ENCODE results near the gene ENO1. TPM values are rescaled to one million over a fixed set of nuclear protein-coding genes. Genes with fewer than 3 reads are reported as not detected.

The ENO1 gene
- total RNA-seq = 1,000 to 10,000 TPM; 4,199 to 4,245 TPM

DNA sequence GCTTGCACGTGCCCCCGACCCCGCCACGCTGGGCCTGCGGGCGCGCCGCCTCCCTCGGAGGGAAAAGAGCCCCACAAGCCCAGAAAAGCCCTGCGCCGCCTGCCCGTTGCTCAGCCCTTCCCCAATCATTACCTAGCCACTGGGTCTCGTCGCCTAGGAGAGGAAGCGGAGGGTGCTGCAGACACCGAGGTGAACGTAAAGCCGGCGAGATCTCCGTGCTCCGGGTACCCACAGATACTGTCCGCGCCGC is at the start of gene ENO1:
Gene ENO1, minus strand, starts transcription at position 239 of the 250 bp plus-strand sequence. CDS start 3,778 bp downstream, outside the sequence.
- Mint-ChIP-seq H3K9me3 (no peaks in the 10 kb centered on the region), H3K36me3 (ENCODE audit: low read depth) (peaks cover 55% of the 10 kb centered on the region), H3K4me3 (peak within 1 kb of the TSS; percentile 90), H3K27ac (peak within 1 kb of the TSS; percentile 100), H3K27me3 (no peaks in the 10 kb centered on the region), H3K4me1 (ENCODE audit: low read depth) (peaks cover 27% of the 10 kb centered on the region)
- no peak for DNase-seq
- intact Hi-C loops (cut with micrococcal nuclease) = loop anchor here (2.0 to 10.0 kb wide), 2 partner anchors 20 to 46 kb away; no protein-coding TSS in a partner anchor
- POLR2A ChIA-PET = interaction anchor here (0.9 to 8.1 kb wide), 20 partner anchors 9 to 125 kb away, joined by 3 to 181 read pairs (median 8); partner anchors contain the start of gene CA6
- no peak for TF ChIP-seq CTCF (IDR thresholded peaks at IDR 0.05)
- CTCF ChIA-PET = interaction anchor here (0.6 to 5.2 kb wide), 4 partner anchors 19 to 778 kb away, joined by 3 to 35 read pairs (median 4); no protein-coding TSS in a partner anchor
- ATAC-seq = no peak

- no peaks in the 10 kb centered on the region for H3K27me3 Mint-ChIP-seq
- H3K36me3 Mint-ChIP-seq (ENCODE audit: low read depth) = peaks cover 12% of the 10 kb centered on the region
- intact Hi-C loops (cut with micrococcal nuclease) = loop anchor here (10.0 kb wide), 1 partner anchor 52 kb away; the partner anchor contains the start of gene ENO1
- H3K4me3 Mint-ChIP-seq = no peak overlapping the region
- H3K9me3 Mint-ChIP-seq = no peaks in the 10 kb centered on the region
- H3K27ac Mint-ChIP-seq = no peak overlapping the region
- peaks cover 16% of the 10 kb centered on the region for H3K4me1 Mint-ChIP-seq (ENCODE audit: low read depth)
- ChIA-PET POLR2A (interaction anchor here (1.0 to 14.5 kb wide), 8 partner anchors 9 to 62 kb away, joined by 3 to 199 read pairs (median 6); partner anchors contain the start of genes CA6 and ENO1), CTCF (interaction anchor here (0.8 to 2.3 kb wide), 7 partner anchors 8 to 78 kb away, joined by 3 to 10 read pairs (median 5); no protein-coding TSS in a partner anchor)
- DNase-seq = peak; percentile 58
- ATAC-seq = peak; percentile 32
- TF ChIP-seq CTCF (IDR thresholded peaks at IDR 0.05) = no peak
Measured at GRCh38 chr1:8926707-8927694, 48.5 kb upstream of the ENO1 start.

GRCh38 chr1:8925960-8926359 is 47.5 kb upstream of the ENO1 start:
- peaks cover 23% of the 10 kb centered on the region for H3K4me1 Mint-ChIP-seq (ENCODE audit: low read depth)
- intact Hi-C loops (cut with micrococcal nuclease) = loop anchor here (10.0 kb wide), 1 partner anchor 51 kb away; the partner anchor contains the start of gene ENO1
- H3K27me3 Mint-ChIP-seq = no peaks in the 10 kb centered on the region
- H3K4me3 Mint-ChIP-seq = no peak overlapping the region
- DNase-seq = no peak
- no peak overlapping the region for H3K27ac Mint-ChIP-seq
- peaks cover 3% of the 10 kb centered on the region for H3K9me3 Mint-ChIP-seq
- no peak for TF ChIP-seq CTCF (IDR thresholded peaks at IDR 0.05)
- ChIA-PET CTCF (interaction anchor here (1.3 to 2.5 kb wide), 6 partner anchors 12 to 79 kb away, joined by 3 to 11 read pairs (median 6); no protein-coding TSS in a partner anchor), POLR2A (interaction anchor here (1.1 to 14.5 kb wide), 9 partner anchors 8 to 65 kb away, joined by 3 to 199 read pairs (median 6); partner anchors contain the start of genes CA6 and ENO1)
- H3K36me3 Mint-ChIP-seq (ENCODE audit: low read depth) = peaks cover 9% of the 10 kb centered on the region
- ATAC-seq = peak; percentile 25

DNA sequence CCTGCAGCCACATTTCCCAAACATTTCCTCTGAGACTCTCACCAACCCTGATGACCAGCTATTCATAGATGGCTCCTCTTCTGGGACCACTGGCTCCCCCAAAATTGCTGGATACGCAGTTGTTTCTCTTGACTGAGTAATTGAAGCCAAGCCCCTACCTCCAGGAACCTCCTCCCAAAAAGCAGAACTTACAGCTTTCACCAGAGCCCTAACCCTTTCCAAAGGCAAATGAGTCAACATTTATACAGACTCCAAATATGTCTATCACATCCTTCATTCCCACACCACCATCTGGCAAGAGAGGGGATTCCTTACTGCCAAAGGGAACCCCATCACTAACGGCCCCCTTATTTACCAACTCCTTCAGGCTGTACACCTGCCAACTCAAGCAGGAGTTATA is 46.9 kb upstream of the ENO1 start:
- no peak for ATAC-seq
- Mint-ChIP-seq H3K27me3 (no peaks in the 10 kb centered on the region), H3K4me3 (no peak overlapping the region), H3K9me3 (peaks cover 4% of the 10 kb centered on the region), H3K36me3 (ENCODE audit: low read depth) (peaks cover 8% of the 10 kb centered on the region), H3K4me1 (ENCODE audit: low read depth) (peaks cover 28% of the 10 kb centered on the region), H3K27ac (no peak overlapping the region)
- no peak for DNase-seq
- intact Hi-C loops (cut with micrococcal nuclease) = loop anchor here (10.0 kb wide), 1 partner anchor 51 kb away; the partner anchor contains the start of gene ENO1
- ChIA-PET CTCF (interaction anchor here (1.4 to 2.5 kb wide), 6 partner anchors 38 to 80 kb away, joined by 4 to 11 read pairs (median 6); no protein-coding TSS in a partner anchor), POLR2A (interaction anchor here (0.9 to 14.5 kb wide), 9 partner anchors 11 to 65 kb away, joined by 3 to 199 read pairs (median 5); partner anchors contain the start of genes CA6 and ENO1)
- no peak for TF ChIP-seq CTCF (IDR thresholded peaks at IDR 0.05)
